Measurements from ENCODE around the gene SLC25A12.
"Not testable (repeated sequence)": the region's sequence is repeated elsewhere in the genome, so short reads cannot be mapped to it uniquely, and the experiment has no call there.

Gene SLC25A12

DNA sequence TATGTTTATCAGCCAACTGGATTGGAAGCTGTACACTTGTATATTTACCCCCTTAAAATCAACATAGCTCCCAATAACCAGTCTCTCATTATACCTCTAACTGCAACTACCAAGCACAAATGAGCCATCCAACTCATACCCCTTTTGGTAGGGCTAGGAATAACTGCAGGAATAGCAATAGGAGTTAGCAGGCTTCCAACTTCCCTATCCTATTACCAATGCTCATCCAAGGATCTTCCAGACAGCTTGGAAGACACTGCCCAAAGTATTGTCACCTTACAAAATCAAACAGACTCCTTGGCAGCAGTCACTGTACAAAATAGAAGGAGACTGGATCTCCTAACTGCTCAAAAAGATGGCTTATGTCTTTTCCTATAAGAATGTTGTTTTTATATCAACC, 61.6 kb downstream of the SLC25A12 start:
- DNase-seq (ENCODE audit: low read depth in 2 of 3, low spot score in 2 of 3) = no peak

DNA sequence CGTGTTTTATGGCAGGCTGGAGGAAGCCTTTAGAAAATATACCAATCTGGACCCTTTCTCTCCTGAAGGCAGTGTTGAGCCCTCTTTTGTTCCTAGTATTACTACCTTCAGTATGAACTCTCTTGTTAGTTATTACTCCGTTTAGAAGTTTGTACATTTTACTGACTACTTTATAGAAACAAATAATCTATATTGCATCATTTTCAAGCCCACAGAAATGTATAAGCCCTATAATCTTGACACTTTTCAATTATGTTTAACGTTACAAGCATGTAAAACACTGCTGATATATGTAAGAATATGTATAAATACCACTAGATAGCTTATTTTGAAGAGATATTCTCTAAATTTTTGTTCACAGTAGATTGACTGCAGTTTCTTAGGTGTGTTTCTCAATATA, 64.0 kb downstream of the SLC25A12 start:
- DNase-seq (ENCODE audit: low read depth in 2 of 3, low spot score in 2 of 3) = no peak

DNA sequence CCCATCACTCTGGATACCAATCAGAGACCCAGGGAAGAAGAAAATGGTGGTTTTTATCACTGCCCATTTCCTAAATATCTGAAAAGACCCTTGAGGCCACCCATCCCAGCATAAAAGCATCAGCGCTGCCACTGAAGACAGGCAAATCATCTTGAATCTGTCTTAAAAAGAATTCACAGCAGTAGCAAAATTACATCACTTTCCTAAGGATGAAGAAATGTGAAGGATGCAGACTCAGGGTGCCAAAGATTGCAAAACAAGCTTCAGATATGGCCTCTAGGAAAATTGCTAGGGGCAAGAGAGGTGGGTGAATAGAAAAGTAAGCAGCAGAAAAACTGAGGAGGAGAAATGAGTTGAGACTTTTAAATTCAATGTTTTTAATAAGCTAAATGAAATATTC, 70.0 kb downstream of the SLC25A12 start:
- DNase-seq (ENCODE audit: low read depth in 2 of 3, low spot score in 2 of 3) = no peak

DNA sequence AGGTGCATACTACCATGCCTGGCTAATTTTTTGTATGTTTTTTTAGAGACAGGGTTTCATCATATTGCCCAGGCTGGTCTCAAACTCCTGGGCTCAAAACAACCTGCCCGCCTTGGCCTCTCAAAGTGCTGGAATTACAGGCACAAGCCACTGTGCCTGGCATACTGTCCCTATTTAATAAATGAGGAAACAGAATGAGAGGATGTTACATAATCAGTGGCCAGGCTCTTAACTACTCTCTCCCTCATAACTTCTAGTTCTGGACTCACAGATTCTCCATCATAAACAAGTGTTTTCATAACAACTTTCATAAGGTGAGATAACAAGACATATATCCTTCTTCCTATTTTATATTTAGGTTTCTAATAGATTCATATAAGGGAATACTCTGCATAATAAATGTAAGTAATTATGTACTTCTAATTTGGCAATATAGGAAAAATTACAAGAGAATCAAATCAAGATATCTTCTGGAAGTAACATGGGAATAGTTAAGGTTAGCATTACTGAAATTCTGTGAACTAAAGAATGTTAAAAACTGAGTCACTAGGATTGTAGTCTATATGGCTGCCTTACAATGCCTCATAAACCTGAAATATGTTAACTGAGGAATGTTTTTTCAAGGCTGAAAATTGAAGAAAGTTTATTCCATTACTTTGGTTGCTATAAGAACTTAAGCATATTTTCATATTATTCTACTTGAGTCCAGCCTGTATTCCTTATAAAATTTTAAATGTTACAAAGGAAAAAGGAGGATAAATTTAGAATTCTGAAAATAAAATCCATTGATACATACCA, 71.3 kb downstream of the SLC25A12 start:
- no peak for DNase-seq (ENCODE audit: low read depth in 2 of 3, low spot score in 2 of 3)

DNA sequence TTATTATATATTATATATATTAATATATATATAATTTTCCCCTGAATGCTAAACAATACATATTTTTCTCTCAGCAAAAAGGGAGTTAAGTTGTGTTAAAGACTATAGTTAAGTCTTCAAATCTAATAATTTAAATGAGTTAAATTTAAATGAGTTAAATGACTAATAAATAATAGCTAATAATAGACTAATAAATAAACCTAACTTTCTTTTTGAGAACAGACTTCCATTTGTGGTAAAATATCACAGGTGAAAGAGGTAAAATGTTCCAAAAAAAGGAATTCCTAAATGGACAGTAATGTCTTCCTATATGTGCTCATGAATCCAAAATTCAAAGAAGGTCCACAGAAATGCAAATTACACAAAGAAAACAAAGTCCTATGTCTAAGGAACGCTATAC, 74.6 kb downstream of the SLC25A12 start:
- no peak for DNase-seq (ENCODE audit: low read depth in 2 of 3, low spot score in 2 of 3)

DNA sequence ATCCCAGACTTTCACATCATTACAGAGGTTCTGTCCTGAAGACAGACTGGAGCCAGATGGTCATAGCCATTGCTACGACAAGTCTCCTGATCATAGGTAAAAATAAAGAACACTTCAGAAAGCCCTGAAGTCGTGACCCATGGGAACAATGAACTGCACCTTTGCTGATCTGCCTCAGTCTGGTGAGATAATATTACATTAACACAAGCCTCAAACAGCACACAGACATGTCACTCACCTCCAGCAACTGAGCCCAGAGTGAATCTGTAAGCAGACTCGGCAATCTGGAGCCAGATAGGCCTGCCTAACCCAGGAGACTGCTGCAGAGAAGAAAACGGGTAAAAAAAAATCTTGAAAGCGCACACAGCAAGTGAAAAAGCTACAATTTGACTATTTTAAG, 79.2 kb downstream of the SLC25A12 start:
- DNase-seq (ENCODE audit: low read depth in 2 of 3, low spot score in 2 of 3) = no peak

DNA sequence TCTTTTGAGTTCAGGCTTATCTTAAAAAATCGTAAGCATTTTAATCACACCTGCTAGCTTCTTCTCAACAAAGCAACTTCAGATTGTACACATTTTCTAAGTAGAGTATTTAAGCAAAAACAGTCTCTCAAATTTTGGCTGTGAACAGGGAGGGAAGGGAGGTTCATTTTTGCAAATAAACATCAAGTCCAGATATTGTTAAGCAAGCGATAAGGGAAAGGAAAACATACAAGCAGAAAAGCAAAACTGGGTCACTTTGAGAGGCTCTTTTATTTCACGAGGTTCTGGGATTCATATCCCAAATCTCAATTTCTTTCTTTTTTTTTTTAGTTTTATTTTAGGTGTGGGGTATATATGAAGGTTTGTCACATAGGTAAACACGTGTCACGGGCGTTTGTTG, 79.9 kb downstream of the SLC25A12 start:
- no peak for DNase-seq (ENCODE audit: low read depth in 2 of 3, low spot score in 2 of 3)

DNA sequence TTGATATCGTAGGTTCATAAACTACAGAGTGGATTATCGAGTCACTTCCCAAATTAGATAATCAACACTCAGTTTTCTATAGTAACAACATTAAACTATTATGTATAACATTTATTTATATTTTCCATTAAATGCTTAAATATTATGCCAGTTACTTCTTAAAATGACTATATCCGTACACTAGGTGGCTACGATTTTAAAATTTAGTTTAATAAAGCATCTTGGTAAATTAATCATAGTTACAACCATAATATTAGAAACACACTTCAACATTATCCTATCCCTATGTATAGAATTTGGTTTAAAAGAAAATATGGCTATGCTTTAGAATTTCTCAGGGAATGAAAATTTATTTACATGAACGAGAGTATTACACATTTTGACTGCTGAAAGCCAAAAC, 80.3 kb downstream of the SLC25A12 start:
- no peak for DNase-seq (ENCODE audit: low read depth in 2 of 3, low spot score in 2 of 3)

DNA sequence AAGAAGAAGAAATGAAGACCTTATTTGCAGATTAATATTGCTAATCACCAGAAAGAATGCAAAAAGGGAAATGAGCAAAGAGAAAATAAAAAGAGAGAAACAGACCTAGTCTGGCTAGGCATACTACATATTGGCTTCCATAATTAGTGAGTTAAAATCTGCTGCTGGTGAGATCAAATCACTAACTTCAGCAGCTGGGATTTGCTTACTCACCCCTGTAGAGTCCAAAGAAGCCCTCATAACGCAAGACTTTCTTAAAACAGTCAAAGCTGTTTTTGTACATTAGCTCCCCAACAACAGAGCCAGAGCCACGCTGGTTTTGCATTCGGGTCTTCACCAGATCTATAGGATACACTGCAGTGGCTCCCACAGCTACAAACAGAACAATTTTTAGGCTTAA, 80.9 kb downstream of the SLC25A12 start:
- DNase-seq (ENCODE audit: low read depth in 2 of 3, low spot score in 2 of 3) = no peak

DNA sequence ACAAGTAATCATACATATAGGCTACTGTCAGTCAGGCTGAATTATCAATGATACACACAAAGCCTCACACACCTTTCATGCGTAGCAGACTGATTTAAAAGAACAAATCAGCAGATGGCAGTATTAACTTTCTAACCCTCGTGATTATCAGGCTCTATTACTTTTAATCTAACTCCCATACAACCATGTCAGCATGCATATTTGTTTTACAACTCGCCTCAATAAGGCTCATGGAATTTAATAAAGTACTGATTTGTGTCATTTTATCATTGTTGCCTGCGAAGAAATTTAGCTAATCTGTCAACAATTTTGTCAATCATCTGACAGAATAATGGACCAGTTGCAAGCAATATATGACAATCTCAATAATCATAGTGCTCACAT, 82.8 kb downstream of the SLC25A12 start:
- DNase-seq (ENCODE audit: low read depth in 2 of 3, low spot score in 2 of 3) = no peak

DNA sequence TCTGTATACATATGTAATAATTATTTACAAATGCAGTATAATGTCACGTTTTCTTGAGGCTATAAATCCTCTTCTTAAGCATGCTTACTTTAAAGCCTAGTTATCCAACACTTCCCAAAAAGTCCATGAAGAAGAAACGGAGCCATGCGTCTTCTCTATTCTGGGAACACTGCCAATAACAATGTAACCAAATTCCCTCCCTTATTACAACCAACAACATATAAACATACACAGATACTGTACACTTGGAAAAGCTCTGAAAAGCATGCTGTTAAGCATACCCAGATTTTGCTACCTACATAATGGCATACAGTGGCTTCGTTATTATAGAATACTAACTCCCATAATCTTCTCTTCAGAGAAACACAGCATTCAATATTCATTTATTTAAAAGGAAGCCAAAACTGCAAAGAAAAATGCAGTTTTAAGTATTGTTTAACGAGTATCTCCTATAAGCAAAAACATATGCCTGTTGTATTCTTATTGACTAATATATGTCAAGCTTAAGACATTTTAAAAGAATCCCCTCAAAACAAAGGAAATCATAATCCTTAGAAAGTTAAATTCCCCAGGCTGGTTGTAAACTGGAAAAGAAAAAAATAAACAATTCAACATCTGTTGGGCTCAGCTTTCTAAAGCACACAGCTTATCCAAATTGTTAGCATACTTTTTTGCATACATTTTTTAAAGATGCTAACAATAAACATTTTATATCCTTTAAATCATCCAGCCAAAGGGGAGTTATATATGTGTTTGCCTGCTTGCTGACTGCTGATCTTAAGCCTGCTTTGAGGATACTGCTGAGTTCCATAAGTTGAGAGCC, 83.4 kb downstream of the SLC25A12 start:
- DNase-seq (ENCODE audit: low read depth in 2 of 3, low spot score in 2 of 3) = no peak

DNA sequence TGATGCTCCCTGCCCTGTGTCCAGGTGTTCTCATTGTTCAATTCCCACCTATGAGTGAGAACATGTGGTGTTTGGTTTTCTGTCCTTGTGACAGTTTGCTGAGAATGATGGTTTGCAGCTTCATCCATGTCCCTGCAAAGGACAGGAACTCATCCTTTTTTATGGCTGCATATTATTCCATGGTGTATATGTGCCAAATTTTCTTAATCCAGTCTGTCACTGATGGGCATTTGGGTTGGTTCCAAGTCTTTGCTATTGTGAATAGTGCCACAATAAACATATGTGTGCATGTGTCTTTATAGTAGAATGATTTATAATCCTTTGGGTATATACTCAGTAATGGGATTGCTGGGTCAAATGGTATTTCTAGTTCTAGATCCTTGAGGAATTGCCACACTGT, 85.2 kb downstream of the SLC25A12 start:
- DNase-seq (ENCODE audit: low read depth in 2 of 3, low spot score in 2 of 3) = not testable (repeated sequence)

DNA sequence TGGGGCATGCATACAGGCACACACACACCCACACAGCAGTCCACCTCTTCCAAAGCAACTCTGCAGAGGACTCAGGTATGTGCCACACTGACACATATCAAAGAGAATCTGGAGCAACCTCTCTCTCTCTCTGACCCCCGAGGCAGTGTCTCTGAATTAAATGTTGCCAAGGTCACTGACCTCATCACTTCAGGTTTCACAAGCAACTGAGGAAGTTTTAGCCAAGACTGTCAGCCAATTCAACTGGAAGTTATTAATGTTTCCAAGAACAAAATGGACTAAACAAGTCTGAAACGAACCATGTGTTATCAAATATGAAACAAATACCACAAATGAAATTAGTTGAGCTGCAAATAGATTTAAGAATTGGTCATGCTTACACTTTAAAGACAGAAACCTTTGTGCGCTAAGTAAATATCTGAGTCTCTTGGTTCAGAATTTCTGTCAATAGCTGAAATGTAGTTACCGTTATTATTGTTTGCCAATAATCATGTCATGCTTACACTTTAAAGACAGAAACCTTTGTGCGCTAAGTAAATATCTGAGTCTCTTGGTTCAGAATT, 86.1 kb downstream of the SLC25A12 start:
- DNase-seq (ENCODE audit: low read depth in 2 of 3, low spot score in 2 of 3) = no peak

DNA sequence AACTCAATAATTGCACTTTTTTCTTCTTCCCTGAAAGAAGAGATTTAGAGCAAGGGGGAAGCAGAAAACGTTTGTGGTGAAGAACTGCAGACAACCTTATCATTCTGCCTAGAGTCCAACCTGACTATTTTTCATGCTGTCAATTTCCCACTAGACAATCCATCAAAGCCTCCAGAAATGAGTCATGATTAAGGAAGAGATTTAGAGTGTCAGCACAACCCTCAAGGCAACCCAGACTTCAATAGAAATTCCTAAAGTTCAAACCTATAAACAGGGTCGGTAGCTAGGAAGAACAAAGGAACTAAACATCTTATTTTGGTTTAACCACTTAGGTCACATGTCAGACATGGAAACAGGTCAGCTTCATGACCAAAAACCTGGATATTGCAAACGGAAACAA, 86.9 kb downstream of the SLC25A12 start:
- no peak for DNase-seq (ENCODE audit: low read depth in 2 of 3, low spot score in 2 of 3)

DNA sequence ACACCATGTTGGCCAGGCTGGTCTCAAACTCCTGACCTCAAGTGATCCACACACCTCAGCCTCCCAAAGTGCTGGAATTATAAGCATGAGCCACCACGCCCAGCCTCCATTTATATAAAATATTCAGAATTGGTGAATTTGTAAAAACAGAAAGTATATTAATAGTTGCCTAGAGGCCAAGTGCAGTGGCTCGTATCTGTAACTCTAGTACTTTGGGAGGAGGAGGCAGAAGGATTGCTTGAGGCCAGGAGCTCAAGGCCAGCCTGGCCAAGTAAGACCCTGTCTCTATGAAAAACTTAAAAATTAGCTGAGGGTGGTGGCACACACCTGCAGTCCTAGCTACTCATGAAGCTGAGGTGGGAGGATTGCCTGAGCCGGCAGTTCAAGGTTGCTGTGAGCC, 89.6 kb downstream of the SLC25A12 start:
- no peak for DNase-seq (ENCODE audit: low read depth in 2 of 3, low spot score in 2 of 3)

DNA sequence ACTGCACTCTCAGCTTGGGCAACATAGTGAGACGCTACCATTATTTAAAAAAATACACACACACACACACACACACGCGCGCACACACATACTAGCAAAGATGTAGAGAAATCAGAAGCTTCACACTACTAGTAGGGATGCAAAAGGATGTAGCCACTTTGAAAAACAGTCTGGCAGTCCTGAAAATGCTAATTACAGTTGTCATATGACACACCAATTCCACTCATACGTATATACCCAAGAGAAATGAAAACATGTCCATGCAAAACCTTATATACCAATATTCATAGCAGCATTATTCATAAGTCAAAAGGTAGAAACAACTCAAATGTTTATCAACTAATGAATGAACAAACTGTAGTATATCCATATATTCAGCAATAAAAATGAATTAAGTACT, 90.3 kb downstream of the SLC25A12 start:
- no peak for DNase-seq (ENCODE audit: low read depth in 2 of 3, low spot score in 2 of 3)

DNA sequence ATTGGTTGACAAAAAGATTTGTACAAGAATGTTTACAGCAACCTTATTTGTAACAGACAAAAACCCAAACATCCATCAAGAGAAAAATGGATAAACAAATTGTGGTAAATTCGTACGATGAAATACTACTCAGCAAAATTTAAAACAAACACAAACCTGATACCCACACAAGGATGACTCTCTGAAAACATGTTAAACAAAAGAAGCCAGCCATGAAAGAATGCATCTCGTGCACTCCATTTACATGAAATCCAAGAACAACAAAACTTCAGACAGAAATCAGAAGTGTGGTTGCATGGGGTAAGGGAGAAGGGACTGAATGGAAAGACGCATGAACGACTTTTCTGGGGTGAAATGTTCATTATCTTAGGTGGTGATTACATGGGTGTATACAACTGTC, 93.4 kb downstream of the SLC25A12 start:
- no peak for DNase-seq (ENCODE audit: low read depth in 2 of 3, low spot score in 2 of 3)

DNA sequence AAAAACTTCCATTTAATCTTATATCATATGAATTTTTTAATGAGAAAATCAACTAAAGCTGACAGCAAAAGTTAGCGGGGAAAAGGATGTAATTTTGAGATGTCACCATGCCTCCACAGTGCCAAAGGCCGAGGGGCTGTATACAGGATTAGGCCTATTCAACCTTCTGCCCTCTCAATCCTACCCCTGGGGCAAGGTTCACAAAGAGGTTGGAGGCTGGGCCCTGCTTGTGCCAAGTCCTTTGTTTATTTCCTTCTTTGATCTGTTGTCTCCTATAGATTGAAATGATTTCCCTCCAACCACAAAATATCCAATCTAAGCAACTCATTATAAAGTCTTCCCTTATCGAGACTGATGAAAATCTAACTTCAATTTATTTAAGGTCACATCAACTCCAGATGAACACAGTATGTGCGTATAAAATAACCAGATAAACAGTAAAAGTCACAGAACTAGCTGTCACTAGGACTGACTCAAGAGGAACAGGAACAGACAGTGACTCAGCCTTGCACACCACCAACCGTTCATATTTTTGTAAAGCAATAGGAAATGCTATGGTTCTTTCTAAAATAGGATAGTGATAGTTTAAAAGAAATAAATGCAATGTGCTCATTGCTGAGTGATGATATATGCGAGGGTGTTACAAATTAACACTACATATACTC, 95.8 kb downstream of the SLC25A12 start:
- no peak for DNase-seq (ENCODE audit: low read depth in 2 of 3, low spot score in 2 of 3)

DNA sequence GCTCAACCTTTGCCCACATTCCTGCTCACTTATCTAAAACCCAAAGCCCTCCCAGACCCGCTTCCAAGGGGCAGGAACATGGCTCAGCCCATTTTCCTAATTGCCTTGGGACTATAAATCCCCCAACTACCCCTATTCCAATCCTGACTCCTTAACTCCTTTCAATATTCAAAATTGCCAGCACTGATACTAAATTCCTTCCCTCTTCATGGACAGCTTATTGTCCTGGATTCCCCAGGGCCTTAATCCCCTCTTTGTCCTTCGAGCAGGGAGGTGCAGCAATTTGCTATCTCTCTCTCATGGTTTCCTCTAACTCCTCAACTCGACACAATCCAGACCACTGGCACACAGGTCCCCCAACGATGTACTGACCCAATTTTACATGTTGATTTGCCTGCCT, 99.1 kb downstream of the SLC25A12 start:
- no peak for DNase-seq (ENCODE audit: low read depth in 2 of 3, low spot score in 2 of 3)

DNA sequence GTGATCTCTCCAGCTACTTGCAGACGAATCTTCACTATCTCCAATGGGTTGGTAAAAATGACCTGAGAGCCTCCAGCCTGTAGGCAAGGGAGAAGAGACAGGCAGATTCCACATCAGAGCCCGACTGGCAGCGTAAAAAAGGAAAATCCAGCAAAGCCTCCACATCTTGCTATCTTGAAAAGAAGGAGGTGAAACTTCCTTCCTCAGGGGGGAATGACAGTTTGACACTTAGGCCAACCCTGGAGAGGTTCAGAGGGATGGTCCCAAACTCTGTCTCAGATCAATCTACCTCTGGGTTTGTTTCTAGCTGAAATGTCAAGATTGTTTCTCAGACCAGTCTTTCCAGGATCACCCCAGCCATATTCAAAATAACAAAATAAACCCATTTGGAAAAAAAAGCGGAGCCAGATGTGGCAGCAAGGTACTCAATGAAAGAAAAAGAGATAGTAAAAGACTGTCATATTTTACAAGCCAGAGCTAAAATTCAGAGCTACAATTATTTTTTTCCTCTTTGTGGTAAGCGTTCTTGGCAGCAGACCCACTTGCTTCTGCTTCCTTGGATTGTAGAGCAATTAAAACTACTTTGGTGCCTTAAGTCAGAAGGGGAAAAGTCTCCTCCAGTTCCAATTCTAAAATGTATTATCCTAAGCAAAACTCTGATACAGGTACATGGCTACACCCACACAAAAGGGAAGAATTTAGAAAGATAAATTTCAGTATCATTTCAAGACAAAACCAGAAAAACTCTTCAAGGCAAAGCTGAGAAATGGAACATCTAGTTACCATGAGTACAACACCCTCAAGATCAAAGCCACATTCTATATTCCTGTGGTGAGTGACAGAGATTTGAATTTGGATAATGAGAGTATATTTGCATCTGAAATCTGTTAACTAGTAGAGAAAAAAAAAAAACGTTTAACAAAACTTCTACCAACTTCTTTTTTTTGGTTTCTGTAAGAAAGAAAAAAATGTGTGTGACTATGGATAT, 100.1 kb downstream of the SLC25A12 start:
- no peak for DNase-seq (ENCODE audit: low read depth in 2 of 3, low spot score in 2 of 3)
